NB4 (cell line): ENCODE results near the gene TUBGCP2.

Experiments
- POLR2A ChIP-seq: IDR thresholded peaks from 2 replicates; pipeline ENCODE4 v1.6.1; 2011; ENCODE audit warnings: mild to moderate bottlenecking; ENCODE audit not compliant: insufficient read length; ENCODE audit errors: extremely low read depth
- TF ChIP-seq, protein P1 (sequence below): IDR thresholded peaks from one replicate; pipeline ENCODE4 v1.5.1; 2012; ENCODE audit warnings: low read depth, low read length

DNA sequence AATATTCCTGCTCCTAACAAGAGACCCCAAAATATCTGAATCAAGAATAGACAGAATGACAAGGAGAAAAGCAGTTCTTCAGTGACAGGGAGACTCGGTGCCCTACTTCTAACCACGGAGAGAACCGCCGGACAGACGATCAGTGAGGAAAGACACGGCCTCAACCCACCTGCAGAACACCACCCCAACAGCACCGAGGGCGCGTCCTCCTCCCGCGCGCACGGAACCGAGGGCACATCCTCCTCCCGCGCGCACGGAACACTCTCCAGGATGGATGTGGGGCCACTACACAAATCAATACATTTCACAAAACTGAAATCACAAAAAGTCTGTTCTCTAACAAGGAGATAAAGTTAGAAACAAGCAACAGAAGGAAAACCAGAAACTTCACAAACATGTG, 22.3 kb downstream of the TUBGCP2 start:
- TF ChIP-seq, protein P1, sequence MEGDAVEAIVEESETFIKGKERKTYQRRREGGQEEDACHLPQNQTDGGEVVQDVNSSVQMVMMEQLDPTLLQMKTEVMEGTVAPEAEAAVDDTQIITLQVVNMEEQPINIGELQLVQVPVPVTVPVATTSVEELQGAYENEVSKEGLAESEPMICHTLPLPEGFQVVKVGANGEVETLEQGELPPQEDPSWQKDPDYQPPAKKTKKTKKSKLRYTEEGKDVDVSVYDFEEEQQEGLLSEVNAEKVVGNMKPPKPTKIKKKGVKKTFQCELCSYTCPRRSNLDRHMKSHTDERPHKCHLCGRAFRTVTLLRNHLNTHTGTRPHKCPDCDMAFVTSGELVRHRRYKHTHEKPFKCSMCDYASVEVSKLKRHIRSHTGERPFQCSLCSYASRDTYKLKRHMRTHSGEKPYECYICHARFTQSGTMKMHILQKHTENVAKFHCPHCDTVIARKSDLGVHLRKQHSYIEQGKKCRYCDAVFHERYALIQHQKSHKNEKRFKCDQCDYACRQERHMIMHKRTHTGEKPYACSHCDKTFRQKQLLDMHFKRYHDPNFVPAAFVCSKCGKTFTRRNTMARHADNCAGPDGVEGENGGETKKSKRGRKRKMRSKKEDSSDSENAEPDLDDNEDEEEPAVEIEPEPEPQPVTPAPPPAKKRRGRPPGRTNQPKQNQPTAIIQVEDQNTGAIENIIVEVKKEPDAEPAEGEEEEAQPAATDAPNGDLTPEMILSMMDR = no peak
- no peak for TF ChIP-seq POLR2A
